Measurements from ENCODE around the gene OR4D5. TPM values are rescaled to one million over a fixed set of nuclear protein-coding genes. Genes with fewer than 3 reads are reported as not detected.

The OR4D5 gene
- total and polyA plus RNA-seq, 3 donors from 2014 or later: 4.0 to 5.5 TPM; not detected in 1

DNA sequence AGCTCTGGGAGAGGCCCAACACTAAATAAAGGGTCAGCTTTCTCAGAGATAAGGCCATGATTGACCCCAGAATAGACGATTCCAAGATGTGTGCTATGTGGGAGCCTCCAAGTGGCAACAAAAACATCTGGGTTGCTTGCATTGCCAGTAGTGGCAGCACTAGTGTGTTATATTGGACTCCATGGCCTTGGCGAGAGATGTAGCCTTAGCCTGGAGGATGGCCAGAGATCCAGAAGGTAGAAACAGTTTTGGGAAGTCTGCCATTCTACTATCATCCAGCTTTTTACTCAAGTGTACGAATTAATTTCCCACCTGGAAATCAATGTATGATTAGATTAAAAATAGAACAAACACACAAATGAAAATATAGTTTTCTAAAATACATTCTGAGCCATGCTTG is 34.5 kb upstream of the OR4D5 start:
- intact Hi-C loops (cut with DNase I; ENCODE audit: low total_unique reads): no loop called here
- 36 to 39% methylated on average over 3 of the region's 3 CpGs for WGBS, 2 donors
- DNase-seq: no peak

DNA sequence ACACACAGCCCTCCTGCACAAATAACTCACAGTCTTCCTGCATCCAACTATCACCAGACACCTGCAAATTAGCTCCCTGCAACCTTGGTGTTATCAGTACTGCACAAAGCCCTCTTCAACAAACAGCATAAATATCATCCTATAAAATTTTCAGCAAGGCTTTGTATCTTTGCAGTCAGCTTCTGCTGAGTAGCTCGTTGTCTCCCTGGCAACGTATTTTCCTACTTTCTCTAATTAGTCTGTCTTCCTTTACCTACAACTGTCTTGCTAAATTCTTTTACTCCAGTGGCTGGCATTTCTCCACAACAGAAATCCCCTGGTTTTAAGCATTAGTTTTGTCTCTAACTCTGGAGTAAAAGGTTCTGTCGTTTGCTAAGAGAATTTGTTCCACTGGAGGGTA is 33.6 kb upstream of the OR4D5 start:
- Histone ChIP-seq H3K27ac (no peak overlapping the region), H3K4me1 (peaks cover 9% of the 10 kb centered on the region), H3K27me3 (no peaks in the 10 kb centered on the region), H3K4me3 (no peak overlapping the region), H3K9me3 (no peaks in the 10 kb centered on the region), H3K36me3 (ENCODE audit: low read depth, missing control alignments) (no peaks in the 10 kb centered on the region)
- no peak for DNase-seq
- WGBS, 2 donors: 27 to 28% methylated on average over 3 of the region's 3 CpGs
- no peak for TF ChIP-seq POLR2A (IDR thresholded peaks at IDR 0.05)
- TF ChIP-seq, protein P1, sequence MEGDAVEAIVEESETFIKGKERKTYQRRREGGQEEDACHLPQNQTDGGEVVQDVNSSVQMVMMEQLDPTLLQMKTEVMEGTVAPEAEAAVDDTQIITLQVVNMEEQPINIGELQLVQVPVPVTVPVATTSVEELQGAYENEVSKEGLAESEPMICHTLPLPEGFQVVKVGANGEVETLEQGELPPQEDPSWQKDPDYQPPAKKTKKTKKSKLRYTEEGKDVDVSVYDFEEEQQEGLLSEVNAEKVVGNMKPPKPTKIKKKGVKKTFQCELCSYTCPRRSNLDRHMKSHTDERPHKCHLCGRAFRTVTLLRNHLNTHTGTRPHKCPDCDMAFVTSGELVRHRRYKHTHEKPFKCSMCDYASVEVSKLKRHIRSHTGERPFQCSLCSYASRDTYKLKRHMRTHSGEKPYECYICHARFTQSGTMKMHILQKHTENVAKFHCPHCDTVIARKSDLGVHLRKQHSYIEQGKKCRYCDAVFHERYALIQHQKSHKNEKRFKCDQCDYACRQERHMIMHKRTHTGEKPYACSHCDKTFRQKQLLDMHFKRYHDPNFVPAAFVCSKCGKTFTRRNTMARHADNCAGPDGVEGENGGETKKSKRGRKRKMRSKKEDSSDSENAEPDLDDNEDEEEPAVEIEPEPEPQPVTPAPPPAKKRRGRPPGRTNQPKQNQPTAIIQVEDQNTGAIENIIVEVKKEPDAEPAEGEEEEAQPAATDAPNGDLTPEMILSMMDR (IDR thresholded peaks at IDR 0.05): no peak
- intact Hi-C loops (cut with DNase I; ENCODE audit: low total_unique reads): no loop called here

More for the DNA sequence above, 34.5 kb upstream of the OR4D5 start:
- Histone ChIP-seq H3K4me3 (no peak overlapping the region), H3K4me1 (peaks cover 9% of the 10 kb centered on the region), H3K9me3 (no peaks in the 10 kb centered on the region), H3K27ac (no peak overlapping the region), H3K27me3 (no peaks in the 10 kb centered on the region), H3K36me3 (ENCODE audit: low read depth, missing control alignments) (no peaks in the 10 kb centered on the region)
- TF ChIP-seq POLR2A (IDR thresholded peaks at IDR 0.05): no peak
- TF ChIP-seq, protein P1 (IDR thresholded peaks at IDR 0.05): no peak

DNA sequence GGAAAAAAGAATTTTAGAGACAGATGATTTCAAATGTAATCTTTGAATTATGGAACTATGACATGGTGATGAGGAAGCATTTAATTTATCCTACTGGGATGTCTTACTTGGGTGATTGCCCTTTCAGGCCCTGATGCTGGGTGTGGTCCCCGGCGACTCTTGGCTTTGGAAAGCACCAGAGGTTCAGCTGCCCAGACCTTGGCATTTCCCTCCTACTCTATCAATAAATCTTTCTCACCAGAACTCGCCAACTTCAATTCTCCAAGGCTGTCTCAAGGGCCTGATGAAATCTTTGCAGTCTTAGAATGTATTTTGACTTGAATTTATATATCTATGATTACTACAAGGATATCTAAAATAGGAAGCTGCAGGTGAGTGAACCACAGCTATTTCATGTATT is 18.5 kb upstream of the OR4D5 start:
- TF ChIP-seq, protein P1 (IDR thresholded peaks at IDR 0.05): no peak
- TF ChIP-seq POLR2A (IDR thresholded peaks at IDR 0.05): no peak
- Histone ChIP-seq H3K9me3 (no peaks in the 10 kb centered on the region), H3K27ac (no peak overlapping the region), H3K27me3 (no peaks in the 10 kb centered on the region), H3K4me1 (no peaks in the 10 kb centered on the region), H3K4me3 (no peak overlapping the region), H3K36me3 (ENCODE audit: low read depth, missing control alignments) (no peaks in the 10 kb centered on the region)
- 66 to 75% methylated on average over 3 of the region's 3 CpGs for WGBS, 2 donors
- DNase-seq: no peak
- intact Hi-C loops (cut with DNase I; ENCODE audit: low total_unique reads): no loop called here

DNA sequence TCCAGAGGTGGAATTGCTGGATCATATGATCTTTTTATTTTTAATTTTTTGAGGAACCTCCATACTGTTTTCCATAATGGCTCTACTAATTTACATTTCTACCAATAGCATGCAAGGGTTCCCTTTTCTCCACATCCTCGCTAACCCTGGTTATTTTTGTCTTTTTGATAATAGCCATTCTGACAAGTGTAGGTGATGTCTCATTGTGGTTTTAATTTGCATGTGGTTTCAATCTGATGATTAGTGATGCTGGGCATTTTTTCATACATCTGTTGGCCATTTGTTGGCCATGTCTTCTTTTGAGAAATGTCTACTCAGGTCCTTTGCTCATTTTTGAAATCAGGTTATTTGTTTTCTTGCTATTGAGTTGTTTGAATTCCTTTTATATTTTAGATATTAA is 15.4 kb upstream of the OR4D5 start:
- H3K36me3 ChIP-seq (ENCODE audit: low read depth, missing control alignments): no peaks in the 10 kb centered on the region
- H3K4me1 ChIP-seq: no peaks in the 10 kb centered on the region
- H3K4me3 ChIP-seq: no peak overlapping the region
- TF ChIP-seq POLR2A (IDR thresholded peaks at IDR 0.05): no peak
- TF ChIP-seq, protein P1 (IDR thresholded peaks at IDR 0.05): no peak
- no peaks in the 10 kb centered on the region for H3K27me3 ChIP-seq
- 88 to 100% methylated on average over 1 of the region's 1 CpG for WGBS, 2 donors
- no peak for DNase-seq
- no peaks in the 10 kb centered on the region for H3K9me3 ChIP-seq
- intact Hi-C loops (cut with DNase I; ENCODE audit: low total_unique reads): no loop called here
- no peak overlapping the region for H3K27ac ChIP-seq

DNA sequence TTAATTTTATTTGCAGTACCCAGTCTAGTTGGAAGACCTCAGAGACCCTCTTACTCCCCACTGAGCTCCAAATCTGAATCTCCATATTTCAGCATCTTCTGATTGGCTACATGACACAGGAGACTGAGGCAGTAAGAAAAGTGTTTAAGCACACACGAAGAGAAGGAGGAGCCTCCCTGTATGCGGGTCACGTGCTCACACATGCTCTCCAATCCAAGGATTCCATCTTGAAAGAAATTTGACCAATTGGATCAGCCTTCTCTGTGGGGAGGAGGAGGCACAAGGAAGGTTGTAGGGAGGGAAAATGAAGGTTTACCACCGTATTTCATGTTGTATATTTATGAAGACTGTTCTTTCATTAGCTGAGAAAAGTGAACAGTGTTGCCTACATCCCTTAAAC is 3.0 kb downstream of the OR4D5 start:
- H3K27me3 ChIP-seq: no peaks in the 10 kb centered on the region
- H3K4me3 ChIP-seq: no peak overlapping the region
- intact Hi-C loops (cut with DNase I; ENCODE audit: low total_unique reads): no loop called here
- WGBS, 2 donors: 85 to 95% methylated on average over 4 of the region's 4 CpGs
- H3K9me3 ChIP-seq: no peaks in the 10 kb centered on the region
- H3K36me3 ChIP-seq (ENCODE audit: low read depth, missing control alignments): no peaks in the 10 kb centered on the region
- H3K27ac ChIP-seq: no peak overlapping the region
- TF ChIP-seq, protein P1 (IDR thresholded peaks at IDR 0.05): no peak
- no peak for TF ChIP-seq POLR2A (IDR thresholded peaks at IDR 0.05)
- no peak for DNase-seq
- peaks cover 7% of the 10 kb centered on the region for H3K4me1 ChIP-seq
